ENCODE results near the gene PPM1H.

The PPM1H gene

GRCh38 chr12:62873826-62874448 is 61.0 kb downstream of the PPM1H start:
- Histone ChIP-seq H3K9me3 (ENCODE audit: low read length) (no peaks in the 10 kb centered on the region), H3K79me2 (ENCODE audit: insufficient read depth, low read length) (no peaks in the 10 kb centered on the region), H3K36me3 (ENCODE audit: insufficient read depth, low read length) (no peaks in the 10 kb centered on the region), H3K4me3 (ENCODE audit: low read depth, low read length, poor library complexity, severe bottlenecking) (no peak overlapping the region), H3K27me3 (ENCODE audit: insufficient read depth, low read length) (no peaks in the 10 kb centered on the region), H3K9ac (ENCODE audit: low read length) (no peak overlapping the region), H3K4me2 (ENCODE audit: low read length) (no peak overlapping the region), H2AFZ (ENCODE audit: low read length) (no peak overlapping the region), H4K20me1 (ENCODE audit: insufficient read depth, low read length) (no peaks in the 10 kb centered on the region), H3K27ac (ENCODE audit: low read depth, low read length, poor library complexity, severe bottlenecking) (no peak overlapping the region), H3K4me1 (ENCODE audit: insufficient read depth, low read length, severe bottlenecking) (no peaks in the 10 kb centered on the region), H3K9me2 (ENCODE audit: low read depth, low read length) (no peaks in the 10 kb centered on the region), H3F3A (ENCODE audit: insufficient read depth, low read length) (no peaks in the 10 kb centered on the region)
- no peak for TF ChIP-seq EZH2 (IDR thresholded peaks at IDR 0.05; ENCODE audit: borderline replicate concordance, low read length)
- no peak for TF ChIP-seq CTCF (IDR thresholded peaks at IDR 0.05; ENCODE audit: low read length)

DNA sequence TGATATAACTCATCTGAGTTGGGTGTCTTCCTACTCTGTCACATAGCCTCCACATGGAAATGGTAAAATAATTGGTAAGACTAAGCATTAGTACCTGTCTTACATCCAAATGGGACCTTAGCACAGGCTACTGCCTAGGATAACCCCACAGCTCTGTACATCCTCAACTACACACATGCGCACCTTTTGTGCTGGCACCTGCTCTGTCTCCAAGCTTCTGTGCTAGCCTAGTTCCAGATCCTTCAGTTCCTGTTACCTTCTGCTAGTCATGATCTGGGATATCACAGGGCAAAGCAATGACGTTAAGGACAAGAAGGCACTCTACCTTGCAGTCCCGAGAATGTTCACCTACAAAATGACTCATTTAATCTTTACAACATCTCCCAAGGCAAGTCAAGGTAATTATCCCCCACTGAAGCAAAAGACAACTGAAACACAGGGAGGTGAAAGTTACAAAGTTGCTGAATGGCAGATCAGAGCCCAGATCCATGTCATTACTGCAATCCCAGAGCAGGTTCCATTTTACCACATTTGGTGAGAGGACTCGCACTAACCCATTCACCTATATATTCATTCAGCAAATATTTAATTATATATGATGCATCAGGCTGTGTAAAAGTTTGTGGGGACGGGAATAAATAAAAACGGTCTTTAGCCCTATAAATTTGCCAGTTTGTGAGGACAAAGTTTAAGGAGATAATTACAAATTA is 61.7 kb downstream of the PPM1H start:
- H3K27me3 ChIP-seq (ENCODE audit: insufficient read depth, low read length) = no peaks in the 10 kb centered on the region
- H2AFZ ChIP-seq (ENCODE audit: low read length) = no peak overlapping the region
- no peak overlapping the region for H3K4me3 ChIP-seq (ENCODE audit: low read depth, low read length, poor library complexity, severe bottlenecking)
- no peaks in the 10 kb centered on the region for H3K36me3 ChIP-seq (ENCODE audit: insufficient read depth, low read length)
- H3K9me3 ChIP-seq (ENCODE audit: low read length) = no peaks in the 10 kb centered on the region
- no peak for TF ChIP-seq EZH2 (IDR thresholded peaks at IDR 0.05; ENCODE audit: borderline replicate concordance, low read length)
- no peak for TF ChIP-seq CTCF (IDR thresholded peaks at IDR 0.05; ENCODE audit: low read length)
- no peaks in the 10 kb centered on the region for H4K20me1 ChIP-seq (ENCODE audit: insufficient read depth, low read length)
- no peak overlapping the region for H3K4me2 ChIP-seq (ENCODE audit: low read length)
- H3K79me2 ChIP-seq (ENCODE audit: insufficient read depth, low read length) = no peaks in the 10 kb centered on the region
- no peak overlapping the region for H3K27ac ChIP-seq (ENCODE audit: low read depth, low read length, poor library complexity, severe bottlenecking)
- H3K9ac ChIP-seq (ENCODE audit: low read length) = no peak overlapping the region
- no peaks in the 10 kb centered on the region for H3F3A ChIP-seq (ENCODE audit: insufficient read depth, low read length)
- H3K9me2 ChIP-seq (ENCODE audit: low read depth, low read length) = no peaks in the 10 kb centered on the region
- no peaks in the 10 kb centered on the region for H3K4me1 ChIP-seq (ENCODE audit: insufficient read depth, low read length, severe bottlenecking)

DNA sequence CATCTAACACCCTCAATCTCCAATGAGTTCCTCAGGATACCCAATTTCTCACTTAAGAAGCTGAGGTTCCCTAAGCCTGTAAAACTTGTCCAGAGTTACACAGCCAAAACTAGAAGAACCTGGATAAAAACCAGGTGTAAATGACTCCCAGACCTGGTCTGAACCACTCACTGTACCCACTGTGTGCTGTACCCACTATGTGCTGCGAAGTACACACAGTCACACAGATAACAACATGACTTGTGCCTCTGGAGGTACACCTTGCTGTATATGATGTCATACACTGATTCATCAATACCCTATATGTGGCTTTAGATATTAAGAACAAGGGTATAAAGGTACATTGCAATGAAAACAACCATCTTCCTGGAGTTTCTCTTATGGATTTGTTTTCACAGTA is 66.1 kb downstream of the PPM1H start:
- no peak overlapping the region for H3K4me3 ChIP-seq (ENCODE audit: low read depth, low read length, poor library complexity, severe bottlenecking)
- H3K4me1 ChIP-seq (ENCODE audit: insufficient read depth, low read length, severe bottlenecking) = no peaks in the 10 kb centered on the region
- H3K79me2 ChIP-seq (ENCODE audit: insufficient read depth, low read length) = no peaks in the 10 kb centered on the region
- H3F3A ChIP-seq (ENCODE audit: insufficient read depth, low read length) = no peaks in the 10 kb centered on the region
- no peaks in the 10 kb centered on the region for H3K36me3 ChIP-seq (ENCODE audit: insufficient read depth, low read length)
- H4K20me1 ChIP-seq (ENCODE audit: insufficient read depth, low read length) = no peaks in the 10 kb centered on the region
- no peak overlapping the region for H2AFZ ChIP-seq (ENCODE audit: low read length)
- TF ChIP-seq EZH2 (IDR thresholded peaks at IDR 0.05; ENCODE audit: borderline replicate concordance, low read length) = no peak
- TF ChIP-seq CTCF (IDR thresholded peaks at IDR 0.05; ENCODE audit: low read length) = no peak
- no peak overlapping the region for H3K4me2 ChIP-seq (ENCODE audit: low read length)
- no peaks in the 10 kb centered on the region for H3K9me3 ChIP-seq (ENCODE audit: low read length)
- H3K27ac ChIP-seq (ENCODE audit: low read depth, low read length, poor library complexity, severe bottlenecking) = no peak overlapping the region
- H3K9ac ChIP-seq (ENCODE audit: low read length) = no peak overlapping the region
- no peaks in the 10 kb centered on the region for H3K27me3 ChIP-seq (ENCODE audit: insufficient read depth, low read length)
- H3K9me2 ChIP-seq (ENCODE audit: low read depth, low read length) = no peaks in the 10 kb centered on the region

Measured in OCI-LY1 (cell line).